HepG2 (cell line): ENCODE measurements around the gene EGR2. TPM values are rescaled to one million over a fixed set of nuclear protein-coding genes. Genes with fewer than 3 reads are reported as not detected.

Experiments used
- ATAC-seq: fragments of 200-7000 bp; cut with Tn5 transposase; 3 replicates; pipeline ENCODE4 v1.9.1; 2020; ENCODE audit warnings: mild to moderate bottlenecking, moderate library complexity
- BruUV-seq: library from RNA; stranded (reverse); fragments of 400-500 nt; replicated peaks from 2 replicates; lab custom pipeline; 2021; lab: Mats Ljungman, UMichigan
- CTCF ChIA-PET: fragments of 300-600 bp; formaldehyde crosslinking; extraction: SDS; loops from one replicate; lab custom pipeline; 2021; ENCODE audit warnings: low total read pairs, inconsistent platforms, low intra/inter-chr PET ratio; lab: Yijun Ruan, JAX
- POLR2A ChIA-PET: fragments of 350-600 bp; sonication (Branson Sonifier 250); formaldehyde crosslinking; loops from one replicate; lab custom pipeline; 2020; ENCODE audit warnings: antibody characterized with exemption, inconsistent platforms; lab: Yijun Ruan, JAX
- DNase-seq: peaks from one replicate; pipeline ENCODE4 v3.0.0-alpha.2; 2015; ENCODE audit warnings: low spot score
- FAIRE-seq: peaks from 3 replicates; lab custom pipeline; 2011; peaks lifted over from hg19 to GRCh38; lab: Jason Lieb, UNC
- H2AFZ ChIP-seq: one replicate; pipeline ENCODE4 v1.6.1; 2011; ENCODE audit warnings: low read length, inconsistent platforms
- H3K27ac ChIP-seq: fragments of 300-600 bp; 3 replicates; pipeline ENCODE4 v1.8.0; 2011; ENCODE audit warnings: mixed run types, mild to moderate bottlenecking, mixed read lengths, low read length, inconsistent platforms; ENCODE audit not compliant: insufficient read depth; ENCODE audit errors: extremely low read length
- H3K27me3 ChIP-seq, 2 experiments: fragments of 200-600 bp in 1 of 2; 2 replicates in 1 of 2; 3 replicates in 1 of 2; pipeline versions ENCODE4 v1.6.0 to v1.8.0; 2011; ENCODE audit warnings: low read length in 2 of 2, mild to moderate bottlenecking in 2 of 2, moderate library complexity in 2 of 2, inconsistent platforms in 1 of 2; ENCODE audit not compliant: insufficient read depth in 2 of 2, control insufficient read depth in 1 of 2
- H3K36me3 ChIP-seq, 2 experiments: fragments of 200-600 bp in 1 of 2; replicated peaks in 1 of 2; 2 replicates in 1 of 2; 3 replicates in 1 of 2; pipeline versions ENCODE4 v1.5.1 to v1.8.0; 2011; ENCODE audit warnings: low read length in 2 of 2, inconsistent platforms in 1 of 2; ENCODE audit not compliant: insufficient read depth in 2 of 2, control insufficient read depth in 1 of 2
- H3K4me1 ChIP-seq: 2 replicates; pipeline ENCODE4 v1.5.1; 2012; ENCODE audit warnings: low read length, inconsistent platforms; ENCODE audit not compliant: insufficient read depth
- H3K4me2 ChIP-seq: 2 replicates; pipeline ENCODE4 v1.6.0; 2011; ENCODE audit warnings: low read depth, low read length, inconsistent platforms
- H3K4me3 ChIP-seq, 3 experiments: fragments of 200-600 bp in 1 of 3; sonication (generic), shearing (Covaris generic) in 1 of 3; replicated peaks in 1 of 3; 2 replicates each; pipeline ENCODE4 v1.5.1; 2011 to 2016; ENCODE audit warnings: low read length in 3 of 3, inconsistent platforms in 2 of 3, low read depth in 2 of 3, mild to moderate bottlenecking in 2 of 3, control low read depth in 1 of 3, mixed read lengths in 1 of 3; ENCODE audit not compliant: insufficient read depth in 1 of 3
- H3K79me2 ChIP-seq: one replicate; pipeline ENCODE4 v1.6.1; 2011; ENCODE audit warnings: low read length, inconsistent platforms; ENCODE audit not compliant: insufficient read depth
- H3K9ac ChIP-seq: 2 replicates; pipeline ENCODE4 v1.6.0; 2011; ENCODE audit warnings: mild to moderate bottlenecking, low read depth, low read length, inconsistent platforms; ENCODE audit not compliant: insufficient read depth
- H3K9me3 ChIP-seq: 2 replicates; pipeline ENCODE4 v1.5.1; 2012; ENCODE audit warnings: mild to moderate bottlenecking, low read length
- H4K20me1 ChIP-seq: 2 replicates; pipeline ENCODE4 v1.6.0; 2011; ENCODE audit warnings: inconsistent platforms, mild to moderate bottlenecking, low read length, moderate library complexity; ENCODE audit not compliant: insufficient read depth
- NONO ChIP-seq, 2 experiments: fragments of 450-650 bp in 1 of 2; sonication (generic) in 1 of 2; formaldehyde crosslinking in 1 of 2; IDR thresholded peaks in 1 of 2; conservative IDR thresholded peaks in 1 of 2; 2 replicates each; pipeline versions ENCODE4 v1.6.1 to v1.8.0; 2017 to 2022; ENCODE audit warnings: mild to moderate bottlenecking in 1 of 2, missing genetic modification reagents in 1 of 2, moderate library complexity in 1 of 2
- PREB ChIP-seq: sonication (generic); formaldehyde crosslinking; IDR thresholded peaks from 2 replicates; pipeline ENCODE4 v1.4.0; 2020; ENCODE audit warnings: missing genetic modification reagents
- SP140L ChIP-seq: sonication (generic); formaldehyde crosslinking; IDR thresholded peaks from 2 replicates; pipeline ENCODE4 v1.4.0; 2020; ENCODE audit warnings: missing genetic modification reagents, borderline replicate concordance
- SUZ12 ChIP-seq: fragments of 150-350 bp; IDR thresholded peaks from 2 replicates; pipeline ENCODE4 v1.6.1; 2014; ENCODE audit warnings: low read depth, low read length
- ZNF17 ChIP-seq: sonication (generic); formaldehyde crosslinking; IDR thresholded peaks from 2 replicates; pipeline ENCODE4 v1.5.0; 2020; ENCODE audit warnings: mild to moderate bottlenecking, missing genetic modification reagents
- ZNF337 ChIP-seq: sonication (generic); formaldehyde crosslinking; IDR thresholded peaks from 2 replicates; pipeline ENCODE4 v1.5.1; 2020; ENCODE audit warnings: missing genetic modification reagents, low read depth, mild to moderate bottlenecking, borderline replicate concordance
- ZNF550 ChIP-seq: sonication (generic); formaldehyde crosslinking; IDR thresholded peaks from 2 replicates; pipeline ENCODE4 v1.4.0; 2020; ENCODE audit warnings: mild to moderate bottlenecking, missing genetic modification reagents, borderline replicate concordance
- WGBS: methylation state at CpG from one replicate; pipeline ENCODE4 v1.1.6; 2017; ENCODE audit warnings: low lambda C conversion rate; 5-methylcytosine and 5-hydroxymethylcytosine counted together
- in situ Hi-C: cut with HindIII; loops from 2 replicates; pipeline ENCODE4 v1.10.0; 2017; ENCODE audit warnings: low pct_unique_long_range_greater_than_20kb; ENCODE audit not compliant: extremely low pct_ligation_motif_present
- intact Hi-C: fragments of 100-400 bp; cut with micrococcal nuclease; formaldehyde crosslinking; loops from one replicate; pipeline ENCODE4 v1.10.0; 2022; ENCODE audit not compliant: unreplicated experiment
- polyA plus RNA-seq, 8 experiments: library from polyadenylated mRNA; depleted of rRNA in 3 of 8; stranded (reverse) in 7 of 8; unstranded in 1 of 8; fragments of >200 nt; fragmentation: Illumina TruSeq in 4 of 8; extraction: Trizol in 4 of 8; gene quantifications; 2 replicates each; pipeline versions ENCODE4 v1.2.1 to v1.2.3, GENCODE V29; 2011 to 2016; ENCODE audit warnings: low read depth in 4 of 8, missing spikeins in 1 of 8, mixed read lengths in 1 of 8; ENCODE audit not compliant: insufficient read depth in 1 of 8
- total RNA-seq, 5 experiments: library from RNA; depleted of rRNA; stranded (reverse); fragments of >200 nt; fragmentation: Illumina TruSeq; extraction: Trizol; gene quantifications; 2 replicates each; pipeline ENCODE4 v1.2.3, GENCODE V29; 2016; ENCODE audit warnings: low read depth in 1 of 5

The EGR2 gene
- total and polyA plus RNA-seq, 2 of the 13 experiments (the other 11 are each of a cell fraction or from before 2014, with no cell fraction given) = 0.11 to 0.15 TPM

- H3K9me3 ChIP-seq = no peaks in the 10 kb centered on the region
- ChIA-PET POLR2A (no interaction called here), CTCF (no interaction called here)
- no peaks in the 10 kb centered on the region for H4K20me1 ChIP-seq
- FAIRE-seq = no peak
- in situ Hi-C loops = no loop called here
- H3K4me2 ChIP-seq = no peak overlapping the region
- no peaks in the 10 kb centered on the region for H3K4me1 ChIP-seq
- TF ChIP-seq ZNF550 = no peak
- TF ChIP-seq ZNF337 = no peak
- no peak for TF ChIP-seq ZNF17 (CRISPR knock-in tag)
- no peak for TF ChIP-seq SP140L (CRISPR knock-in tag)
- no peak for TF ChIP-seq NONO (IDR thresholded peaks at IDR 0.05)
- no peak for TF ChIP-seq NONO (CRISPR knock-in tag; conservative IDR thresholded peaks at IDR 0.05)
- TF ChIP-seq SUZ12 = no peak
- no peak overlapping the region for H3K4me3 ChIP-seq
- ATAC-seq = no peak
- H3K27me3 ChIP-seq = no peaks in the 10 kb centered on the region
- BruUV-seq = no TSS peak
- intact Hi-C loops = no loop called here
- 0% methylated on average over 2 of the region's 2 CpGs for WGBS
- H2AFZ ChIP-seq = no peak overlapping the region
- DNase-seq = no peak
- no peaks in the 10 kb centered on the region for H3K36me3 ChIP-seq
- no peak overlapping the region for H3K27ac ChIP-seq
- no peaks in the 10 kb centered on the region for H3K79me2 ChIP-seq
- no peak overlapping the region for H3K9ac ChIP-seq
Observed at GRCh38 chr10:62839590-62839989, 23.4 kb upstream of the EGR2 start.

- 0% methylated on average over 2 of the region's 2 CpGs for WGBS
- intact Hi-C loops (no loop called here), in situ Hi-C loops (no loop called here)
- DNase-seq = no peak
- no peak overlapping the region for H2AFZ ChIP-seq
- no peaks in the 10 kb centered on the region for H3K27me3 ChIP-seq
- H3K4me1 ChIP-seq = no peaks in the 10 kb centered on the region
- CTCF ChIA-PET = no interaction called here
- no peaks in the 10 kb centered on the region for H3K36me3 ChIP-seq
- BruUV-seq = no TSS peak
- H3K79me2 ChIP-seq = no peaks in the 10 kb centered on the region
- H3K4me2 ChIP-seq = no peak overlapping the region
- no peaks in the 10 kb centered on the region for H4K20me1 ChIP-seq
- no peak overlapping the region for H3K4me3 ChIP-seq
- TF ChIP-seq PREB (CRISPR knock-in tag) = no peak
- no peak for FAIRE-seq
- H3K9ac ChIP-seq = no peak overlapping the region
- no peak overlapping the region for H3K27ac ChIP-seq
- no peaks in the 10 kb centered on the region for H3K9me3 ChIP-seq
- POLR2A ChIA-PET = no interaction called here
- ATAC-seq = no peak
Observed at GRCh38 chr10:62831346-62831745, 15.2 kb upstream of the EGR2 start.
